T-helper 9 cell (primary cell): ENCODE data around the gene NOC2L.
"Not testable (repeated sequence)": the region's sequence is repeated elsewhere in the genome, so short reads cannot be mapped to it uniquely, and the experiment has no call there.

ENCODE experiments used
- DNase-seq: peaks from one replicate; pipeline ENCODE4 v3.0.0-alpha.2; 2020

Gene NOC2L

DNA sequence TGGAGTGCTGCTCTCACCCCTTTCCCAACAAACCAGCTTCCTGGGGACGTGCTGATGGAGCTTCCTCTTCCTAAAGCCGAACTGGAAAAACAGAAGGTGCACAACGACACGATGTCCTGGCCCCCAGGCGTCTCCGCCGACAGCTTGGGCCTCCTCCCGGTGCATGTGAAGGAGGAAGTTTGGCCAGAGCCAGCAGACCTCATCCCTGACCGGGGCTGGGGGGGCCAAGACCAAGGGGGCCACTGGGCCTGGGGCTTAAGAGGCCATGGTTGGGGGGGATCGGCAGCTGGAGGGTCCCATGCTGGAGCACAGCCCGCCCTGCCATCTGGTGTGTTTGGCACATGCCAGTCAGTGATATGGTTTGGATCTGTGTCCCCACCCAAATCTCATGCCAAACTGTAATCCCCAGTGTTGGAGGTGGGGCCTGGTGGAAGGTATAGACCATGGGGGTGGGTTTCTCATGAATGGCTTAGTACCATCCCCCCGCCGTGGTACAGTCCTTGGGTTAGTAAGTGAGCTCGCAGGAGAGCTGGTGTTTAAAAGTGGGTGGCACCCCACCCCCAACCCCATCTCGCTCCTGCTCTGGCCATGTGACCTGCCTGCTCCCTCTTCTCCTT, 34.4 kb upstream of the NOC2L start:
- no peak for DNase-seq

DNA sequence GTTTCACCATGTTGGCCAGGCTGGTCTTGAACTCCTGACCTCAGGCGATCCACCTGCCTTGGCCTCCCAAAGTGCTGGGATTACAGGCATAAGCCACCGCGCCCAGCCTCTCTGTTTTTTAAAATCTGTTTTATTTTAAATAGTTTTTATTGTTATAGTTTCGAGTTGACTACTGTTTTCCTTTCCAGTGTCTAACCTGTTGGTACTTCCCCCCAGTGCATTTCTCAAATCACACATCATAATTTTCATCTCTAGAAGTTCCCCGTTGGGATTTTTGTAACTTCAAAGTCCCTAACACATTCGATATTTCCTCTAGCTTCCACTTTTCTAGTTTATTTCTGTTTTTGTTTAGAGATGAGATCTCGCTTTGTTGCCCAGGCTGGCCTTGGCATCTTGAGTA, 33.3 kb upstream of the NOC2L start:
- no peak for DNase-seq

DNA sequence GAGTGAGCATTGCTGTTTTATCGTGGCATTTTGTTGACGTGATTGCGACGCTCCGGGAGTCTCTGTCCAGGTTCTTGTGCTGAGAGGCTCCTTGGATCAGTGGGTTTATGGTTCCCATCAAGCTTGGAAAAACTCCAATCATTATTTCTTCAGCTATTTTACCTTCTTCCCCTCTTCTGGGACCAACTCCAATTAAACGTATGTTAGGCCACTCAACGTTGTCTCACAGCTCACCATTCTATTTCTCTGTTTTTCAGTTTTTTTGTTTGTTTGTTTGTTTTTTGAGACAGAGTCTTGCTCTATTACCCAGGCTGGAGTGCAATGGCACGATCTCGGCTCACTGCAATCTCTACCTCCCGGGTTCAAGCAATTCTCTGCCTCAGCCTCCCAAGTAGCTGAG, 32.8 kb upstream of the NOC2L start:
- no peak for DNase-seq

GRCh38 chr1:991275-991674, 32.2 kb upstream of the NOC2L start:
- DNase-seq: not testable (repeated sequence)

DNA sequence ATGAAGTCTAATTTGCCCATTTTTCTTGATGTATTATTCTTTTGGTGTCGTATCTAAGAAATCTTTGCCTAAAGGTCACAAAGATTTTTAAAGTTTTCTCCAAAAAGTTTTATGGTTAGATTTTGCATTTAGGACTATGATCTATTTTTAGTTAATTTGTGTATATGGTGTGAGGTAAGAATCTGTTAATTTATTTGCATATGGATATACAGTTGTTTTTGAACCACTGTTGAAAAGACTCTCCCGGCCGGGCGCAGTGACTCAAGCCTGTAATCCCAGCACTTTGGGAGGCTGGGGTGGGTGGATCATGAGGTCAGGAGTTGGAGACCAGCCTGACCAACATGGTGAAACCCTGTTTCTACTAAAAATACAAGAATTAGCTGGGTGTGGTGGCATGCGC, 29.0 kb upstream of the NOC2L start:
- not testable (repeated sequence) for DNase-seq

DNA sequence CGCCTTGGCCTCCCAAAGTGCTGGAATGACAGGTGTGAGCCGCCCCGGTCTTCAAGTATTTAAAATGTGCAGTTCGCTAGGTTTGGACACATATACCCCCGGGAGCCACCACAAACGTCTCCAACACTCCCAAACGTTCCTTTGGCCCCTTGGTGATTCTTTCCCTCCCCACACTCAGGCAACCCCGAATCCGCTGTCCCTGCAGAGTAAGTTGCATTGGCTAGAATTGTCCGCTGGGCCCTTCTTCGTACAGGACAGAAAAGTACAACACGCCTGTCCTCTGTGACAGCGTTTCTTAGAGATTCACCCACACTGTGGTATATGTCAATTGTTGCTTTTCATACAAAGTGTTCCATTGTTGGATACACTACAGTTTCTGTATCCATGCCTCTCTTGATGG, 26.1 kb upstream of the NOC2L start:
- DNase-seq: no peak

GRCh38 chr1:984476-984814, 25.4 kb upstream of the NOC2L start:
- no peak for DNase-seq

DNA sequence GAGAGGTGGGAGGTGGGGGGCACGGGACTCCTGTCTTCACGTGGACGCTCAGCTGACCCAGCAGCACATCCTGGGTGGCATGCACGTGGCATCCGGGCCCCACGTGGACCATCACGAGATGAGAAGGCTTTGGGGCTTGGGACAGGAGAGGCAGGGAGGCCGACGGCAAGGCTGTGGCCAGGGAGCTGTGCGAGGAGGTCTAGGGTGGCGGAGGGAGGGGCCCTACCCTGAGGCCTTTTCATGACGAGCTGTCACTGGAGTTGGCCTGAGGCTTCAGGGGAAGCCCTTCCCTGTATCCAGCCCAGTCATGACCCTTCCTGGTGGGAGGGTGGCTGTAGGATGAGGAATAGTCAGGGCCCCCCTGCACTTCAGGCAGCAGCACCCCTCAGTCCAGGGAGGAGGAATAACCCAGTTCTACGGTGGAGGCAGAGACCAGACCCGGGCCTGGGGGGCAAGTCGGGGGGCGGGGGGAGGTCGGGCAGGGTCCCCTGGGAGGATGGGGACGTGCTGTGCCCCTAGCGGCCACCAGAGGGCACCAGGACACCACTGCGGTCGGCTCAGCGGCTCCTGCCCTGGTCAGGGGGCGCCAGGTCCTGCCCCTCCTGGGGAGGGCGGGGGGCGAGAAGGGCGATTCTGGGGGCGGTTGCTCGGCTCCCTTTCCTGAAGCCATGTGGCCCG, 24.9 kb upstream of the NOC2L start:
- DNase-seq: peak; percentile 61

DNA sequence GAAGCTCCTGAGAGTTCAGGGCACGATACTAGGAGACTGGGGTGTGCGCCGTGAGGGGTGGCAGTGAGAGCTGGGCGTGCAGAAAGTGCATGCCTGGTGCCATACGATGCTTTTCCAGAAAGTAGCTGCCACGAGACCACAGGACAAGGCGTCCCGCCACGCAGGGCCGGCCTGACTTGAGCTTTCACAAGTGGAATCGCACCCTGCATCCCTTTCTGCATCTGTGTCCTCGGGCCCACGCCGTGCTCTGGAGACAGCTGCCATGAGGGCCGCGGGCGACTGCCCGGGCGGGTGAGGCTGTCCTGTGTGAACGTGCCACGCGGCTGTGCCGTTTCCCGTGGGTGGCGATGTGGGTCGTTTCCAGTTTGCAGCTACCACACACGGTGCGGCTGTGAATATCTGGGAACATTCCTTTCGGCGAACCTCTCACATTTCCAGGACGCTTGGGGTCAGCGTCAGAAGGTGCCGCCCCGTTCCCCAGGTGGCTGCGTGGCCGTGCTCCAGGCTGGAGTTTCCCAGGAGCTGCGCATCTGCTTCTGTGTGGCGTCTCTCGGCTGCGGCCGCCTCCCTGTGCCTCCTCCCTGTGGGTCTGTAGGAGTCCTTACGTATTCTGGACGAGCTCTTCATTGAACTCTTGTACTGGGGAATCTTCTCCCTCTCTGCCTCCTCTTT, 23.8 kb upstream of the NOC2L start:
- DNase-seq: no peak

DNA sequence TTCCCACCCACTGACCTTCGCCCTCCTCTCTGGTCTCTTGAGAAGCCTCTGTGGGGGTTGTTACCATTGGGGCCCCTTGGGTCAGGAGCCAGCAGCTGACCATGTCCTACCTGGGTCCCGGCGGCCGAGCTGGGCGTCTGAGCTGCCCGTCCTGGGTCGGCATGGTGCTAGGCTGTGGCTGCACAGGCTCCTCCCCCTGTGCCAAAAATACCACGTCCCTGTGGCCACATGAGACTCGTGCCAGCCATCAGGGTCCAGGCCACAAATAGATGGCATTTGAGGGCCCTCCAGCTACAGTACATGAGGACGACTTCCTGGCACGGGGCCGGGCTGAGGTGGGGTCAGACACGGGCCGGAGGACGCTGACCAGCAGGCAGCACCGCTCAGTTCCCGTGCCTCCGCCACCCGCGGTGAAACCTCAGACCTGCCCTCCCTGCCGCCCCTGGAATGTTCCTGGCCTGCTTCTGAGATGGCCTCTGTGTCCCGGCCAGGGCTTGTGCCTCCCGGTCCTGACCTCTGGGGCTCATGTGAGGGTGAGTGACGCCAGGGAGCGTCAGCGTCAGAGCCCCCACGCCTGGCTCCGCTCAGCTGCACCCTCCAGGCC, 23.0 kb upstream of the NOC2L start, which contains the start of gene PERM1:
Gene PERM1 (minus strand): TSS at position 139 of the 604 bp plus-strand sequence. CDS start 1,064 bp downstream, outside the sequence.
- DNase-seq: no peak

DNA sequence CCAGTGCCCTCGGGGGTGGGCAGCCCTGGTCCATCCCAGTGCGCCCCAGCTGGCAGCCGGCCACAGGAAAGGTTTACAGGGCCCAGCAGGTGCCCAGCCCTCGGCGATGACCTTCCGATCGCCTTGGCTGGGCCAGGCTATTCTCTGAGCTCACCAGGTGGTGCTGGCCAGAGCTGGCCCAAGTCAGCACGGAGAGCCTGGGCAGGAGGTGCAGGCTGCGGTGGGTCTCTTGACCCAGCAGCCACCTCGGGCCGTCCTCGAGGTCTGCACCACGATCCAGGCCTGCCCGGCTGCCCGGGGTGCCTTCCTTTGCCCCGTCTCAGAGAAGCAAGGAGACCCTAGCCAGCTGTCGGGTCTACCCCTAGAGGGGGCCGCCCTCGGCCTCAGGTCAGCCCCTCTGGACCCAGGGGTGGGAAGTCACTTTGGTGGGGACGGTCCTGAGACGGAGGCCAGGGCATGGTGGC, 22.5 kb upstream of the NOC2L start:
- no peak for DNase-seq

DNA sequence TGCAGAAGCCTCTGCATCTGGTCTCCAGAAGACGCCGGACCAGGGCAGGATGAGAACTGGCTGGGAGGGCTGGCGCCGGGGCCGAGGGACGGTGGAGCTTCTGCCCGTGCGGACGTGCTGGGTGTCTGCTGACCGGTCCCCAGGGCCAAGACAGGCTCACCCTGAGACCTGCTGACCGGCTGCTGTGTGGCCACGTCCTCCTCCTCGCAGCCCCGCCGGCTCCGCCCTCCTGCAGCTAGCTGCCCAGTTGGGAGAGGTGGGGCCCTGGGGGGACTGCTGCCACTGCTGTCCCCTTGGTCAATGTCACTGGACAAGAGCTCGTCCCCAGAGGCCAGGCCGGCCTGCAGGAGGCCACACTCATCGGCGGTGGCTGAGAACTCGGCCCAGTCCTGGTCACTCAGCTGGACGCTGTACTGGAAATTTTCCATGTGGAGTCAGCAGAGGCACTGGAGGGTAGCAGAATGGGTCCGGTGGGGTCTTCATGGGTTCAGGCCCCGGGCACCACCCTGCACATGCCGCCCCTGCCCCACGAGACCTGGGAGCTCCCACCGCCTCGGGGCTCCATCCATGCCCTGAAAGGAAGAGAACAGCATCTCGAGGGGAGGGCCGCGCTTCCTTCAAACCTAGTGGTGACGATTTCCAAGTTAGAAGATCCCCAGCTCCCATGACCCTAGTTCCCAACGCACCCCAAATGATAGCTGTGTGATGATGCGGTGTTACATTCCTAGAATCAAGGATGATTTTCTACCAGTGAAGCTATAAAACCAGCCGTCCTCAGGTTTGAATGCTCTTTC, 21.7 kb upstream of the NOC2L start:
- DNase-seq: no peak

DNA sequence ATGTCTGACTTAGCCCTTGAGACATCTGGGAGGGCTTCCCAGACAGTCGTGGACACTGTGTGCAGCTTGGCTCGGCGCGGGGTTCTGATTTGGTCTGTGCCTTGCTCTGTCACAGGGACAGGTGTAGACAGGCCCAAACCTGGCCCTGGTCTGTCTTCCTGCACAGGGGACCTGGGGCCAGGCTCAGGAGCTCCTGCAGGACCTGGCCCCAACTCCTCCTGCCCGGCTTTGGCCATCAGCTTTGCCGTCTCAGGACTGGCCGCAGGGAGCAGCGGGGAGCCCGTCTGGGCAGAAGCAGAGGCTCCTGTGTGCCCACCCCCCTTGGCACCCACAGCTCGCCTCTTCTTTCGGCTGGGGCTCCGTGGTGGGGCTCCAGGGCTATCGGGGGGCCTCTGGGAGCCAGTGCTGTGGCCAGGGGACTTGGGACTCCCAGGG, 21.1 kb upstream of the NOC2L start:
- DNase-seq: no peak

DNA sequence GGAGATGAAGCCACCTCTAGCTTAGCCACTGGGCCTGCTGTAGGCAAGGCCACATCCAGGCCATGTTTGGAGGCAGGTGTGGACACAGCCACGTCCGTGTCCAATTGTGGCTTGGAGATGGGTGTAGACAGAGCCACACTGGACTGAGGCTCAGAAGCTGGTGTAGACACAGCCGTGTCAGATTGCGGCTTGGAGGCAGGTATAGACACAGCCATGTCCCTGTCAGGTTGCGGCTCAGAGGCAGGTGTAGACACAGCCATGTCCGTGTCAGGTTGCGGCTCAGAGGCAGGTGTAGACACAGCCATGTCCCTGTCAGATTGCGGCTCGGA, 20.7 kb upstream of the NOC2L start:
- no peak for DNase-seq

GRCh38 chr1:978835-979743, 20.0 kb upstream of the NOC2L start:
- no peak for DNase-seq

GRCh38 chr1:978069-978834, 19.2 kb upstream of the NOC2L start:
- DNase-seq: no peak

DNA sequence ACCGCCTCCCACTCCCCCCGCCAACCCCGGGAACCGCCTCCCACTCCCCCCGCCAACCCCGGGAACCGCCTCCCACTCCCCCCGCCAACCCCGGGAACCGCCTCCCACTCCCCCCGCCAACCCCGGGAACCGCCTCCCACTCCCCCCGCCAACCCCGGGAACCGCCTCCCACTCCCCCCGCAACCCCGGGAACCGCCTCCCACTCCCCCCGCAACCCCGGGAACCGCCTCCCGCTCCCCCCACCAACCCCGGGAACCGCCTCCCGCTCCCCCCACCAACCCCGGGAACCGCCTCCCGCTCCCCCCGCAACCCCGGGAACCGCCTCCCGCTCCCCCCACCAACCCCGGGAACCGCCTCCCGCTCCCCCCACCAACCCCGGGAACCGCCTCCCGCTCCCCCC, 17.7 kb upstream of the NOC2L start:
- not testable (repeated sequence) for DNase-seq

- DNase-seq: no peak
These were observed 17.0 kb upstream of the NOC2L start for GRCh38 chr1:975896-976683.

- DNase-seq: no peak
These were observed 16.3 kb upstream of the NOC2L start for GRCh38 chr1:975365-975764.

DNA sequence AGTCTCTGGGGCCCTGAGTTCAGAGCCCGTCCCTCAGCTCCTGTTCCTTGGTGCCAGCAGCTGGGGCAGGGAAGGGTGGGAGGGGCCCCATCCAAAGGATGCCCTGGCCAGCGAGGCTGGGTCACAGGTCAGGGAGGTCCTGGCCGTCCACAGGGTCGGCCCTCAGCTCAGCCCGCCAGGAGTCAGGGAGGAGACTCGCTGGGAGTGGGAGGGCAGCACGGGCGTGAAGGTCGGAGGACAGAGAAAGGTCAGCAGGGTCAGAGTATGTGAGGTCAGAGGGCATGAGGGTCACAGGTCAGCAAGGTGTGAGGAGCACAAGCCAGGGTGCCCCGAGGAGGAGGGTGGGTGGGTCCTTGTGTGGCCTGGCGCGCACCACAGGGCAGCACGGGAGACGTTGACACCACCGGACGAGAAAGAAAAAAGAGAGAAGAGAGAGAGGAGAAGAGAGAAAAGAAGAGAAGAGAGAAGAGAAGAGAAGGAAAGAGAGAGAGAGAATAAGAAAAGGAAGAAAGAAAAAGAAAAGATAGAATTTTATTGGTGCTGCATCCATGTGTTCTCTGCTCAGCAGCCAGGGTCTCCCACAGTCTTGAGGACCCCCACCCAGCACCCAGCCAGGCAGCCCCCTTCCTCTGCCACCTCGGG, 15.8 kb upstream of the NOC2L start:
- DNase-seq: no peak
